Heart left ventricle (tissue), 13 donors: ENCODE data around the gene FERMT3.

ENCODE experiments used
- POLR2A ChIP-seq, 2 donors: fragments of 450-650 bp; IDR thresholded peaks; one replicate each; pipeline ENCODE4 v1.6.1; 2017; ENCODE audit warnings: antibody characterized with exemption in 2 of 2, mild to moderate bottlenecking in 2 of 2, moderate library complexity in 2 of 2
- TF ChIP-seq, protein P1 (sequence below), 12 donors: fragments of 200-600 bp; sonication (generic) in 4 of 12; IDR thresholded peaks; one replicate each; pipeline versions ENCODE4 v1.5.0 to v1.8.0; 2018 to 2022; ENCODE audit warnings: antibody characterized with exemption in 12 of 12, mild to moderate bottlenecking in 5 of 12
- donor health status: ischemic (EF 13 %, LVEDD 7.1; RV severe dilation, severe dysfunction).
- donor health status: DM: no; HTN: yes; CAD: no.
- donor health status: DM: no; HTN: no; CAD: no.
- donor health status: ischemic (EF 25% LVEDD 6.9; RV normal size, moderate dysfunction).
- donor health status: ischemic (EF 25% LVEDD 5.7; RV mildly dilated, moderate dysfunction).
- donor health status: ischemic (EF 35%, LVEDD 5.7; RV mildly dilated, moderate dysfunction).
- donor health status: nonischemic (EF 11% LVEDD 7.7; RV severe dilation, severe dysfunction).
- donor health status: DM: yes; HTN: yes; CAD: no.
- donor health status: PGD.
- donor health status: ischemic (EF 29% LVEDD 5.4; RV normal size, mild dysfunction).
- donor health status: nonischemic (EF 23%, LVEDD 6.1; RV moderate dilation, normal function).

GRCh38 chr11:64241491-64242374 is 35.2 kb downstream of the FERMT3 start:
- TF ChIP-seq, protein P1, sequence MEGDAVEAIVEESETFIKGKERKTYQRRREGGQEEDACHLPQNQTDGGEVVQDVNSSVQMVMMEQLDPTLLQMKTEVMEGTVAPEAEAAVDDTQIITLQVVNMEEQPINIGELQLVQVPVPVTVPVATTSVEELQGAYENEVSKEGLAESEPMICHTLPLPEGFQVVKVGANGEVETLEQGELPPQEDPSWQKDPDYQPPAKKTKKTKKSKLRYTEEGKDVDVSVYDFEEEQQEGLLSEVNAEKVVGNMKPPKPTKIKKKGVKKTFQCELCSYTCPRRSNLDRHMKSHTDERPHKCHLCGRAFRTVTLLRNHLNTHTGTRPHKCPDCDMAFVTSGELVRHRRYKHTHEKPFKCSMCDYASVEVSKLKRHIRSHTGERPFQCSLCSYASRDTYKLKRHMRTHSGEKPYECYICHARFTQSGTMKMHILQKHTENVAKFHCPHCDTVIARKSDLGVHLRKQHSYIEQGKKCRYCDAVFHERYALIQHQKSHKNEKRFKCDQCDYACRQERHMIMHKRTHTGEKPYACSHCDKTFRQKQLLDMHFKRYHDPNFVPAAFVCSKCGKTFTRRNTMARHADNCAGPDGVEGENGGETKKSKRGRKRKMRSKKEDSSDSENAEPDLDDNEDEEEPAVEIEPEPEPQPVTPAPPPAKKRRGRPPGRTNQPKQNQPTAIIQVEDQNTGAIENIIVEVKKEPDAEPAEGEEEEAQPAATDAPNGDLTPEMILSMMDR (IDR thresholded peaks at IDR 0.05), result peak in 1 of 12 donors; percentile 26
- TF ChIP-seq POLR2A (IDR thresholded peaks at IDR 0.05), result peak in 1 of 2 donors; percentile 86
